Neural progenitor cell (in vitro differentiated cells): ENCODE data around the gene PPM1L.

ENCODE experiments used
- CTCF ChIP-seq: fragments of 200-600 bp; sonication (generic); IDR thresholded peaks from 2 replicates; pipeline ENCODE4 v1.5.1; 2017; ENCODE audit warnings: antibody characterized with exemption, mild to moderate bottlenecking
- EZH2 ChIP-seq: fragments of 200-600 bp; sonication (generic); IDR thresholded peaks from 2 replicates; pipeline ENCODE4 v1.6.1; 2017; ENCODE audit warnings: antibody characterized with exemption, mild to moderate bottlenecking, moderate library complexity

- TF ChIP-seq EZH2 = no peak
- peak; percentile 48 for TF ChIP-seq CTCF
These were observed 35.8 kb upstream of the PPM1L start for GRCh38 chr3:160720123-160720746.
